ENCODE results near the gene CCDC57.

CCDC57 gene

GRCh38 chr17:82114447-82114846 is 98.2 kb downstream of the CCDC57 start:
- Histone ChIP-seq H3K9me3 (ENCODE audit: control insufficient read depth in 5 of 5, low read length in 5 of 5) (no peaks in the 10 kb centered on the region), H3K36me3 (ENCODE audit: control insufficient read depth in 5 of 5, insufficient read depth in 5 of 5, low read length in 5 of 5) (peaks cover 0 to 12% (median 0%) of the 10 kb centered on the region in 5 donors), H3K9ac (ENCODE audit: low read length in 5 of 5) (no peak overlapping the region), H3K27me3 (ENCODE audit: control insufficient read depth in 5 of 5, insufficient read depth in 4 of 5, low read length in 5 of 5) (no peaks in the 10 kb centered on the region), H3K27ac (ENCODE audit: low read depth, low read length) (no peak overlapping the region), H3K4me1 (ENCODE audit: control insufficient read depth in 5 of 5, insufficient read depth in 5 of 5, low read length in 5 of 5) (peaks cover 0 to 15% (median 0%) of the 10 kb centered on the region in 5 donors), H3K4me3 (ENCODE audit: low read depth in 1 of 5, low read length in 5 of 5) (no peak overlapping the region)

- Histone ChIP-seq H3K9ac (ENCODE audit: low read length in 5 of 5) (no peak overlapping the region), H3K4me1 (ENCODE audit: control insufficient read depth in 5 of 5, insufficient read depth in 5 of 5, low read length in 5 of 5) (peaks cover 0 to 15% (median 0%) of the 10 kb centered on the region in 5 donors), H3K27ac (ENCODE audit: low read depth, low read length) (no peak overlapping the region), H3K9me3 (ENCODE audit: control insufficient read depth in 5 of 5, low read length in 5 of 5) (no peaks in the 10 kb centered on the region), H3K36me3 (ENCODE audit: control insufficient read depth in 5 of 5, insufficient read depth in 5 of 5, low read length in 5 of 5) (peaks cover 0 to 12% (median 0%) of the 10 kb centered on the region in 5 donors), H3K27me3 (ENCODE audit: control insufficient read depth in 5 of 5, insufficient read depth in 4 of 5, low read length in 5 of 5) (no peaks in the 10 kb centered on the region), H3K4me3 (ENCODE audit: low read depth in 1 of 5, low read length in 5 of 5) (no peak overlapping the region)
Measured at GRCh38 chr17:82113941-82114340, 98.7 kb downstream of the CCDC57 start.

GRCh38 chr17:82113422-82113821 is 99.2 kb downstream of the CCDC57 start:
- H3K9ac ChIP-seq (ENCODE audit: low read length in 5 of 5) = no peak overlapping the region

GRCh38 chr17:82112914-82113311 is 99.7 kb downstream of the CCDC57 start:
- H3K9me3 ChIP-seq (ENCODE audit: control insufficient read depth in 5 of 5, low read length in 5 of 5) = no peaks in the 10 kb centered on the region
- H3K4me3 ChIP-seq (ENCODE audit: low read depth in 1 of 5, low read length in 5 of 5) = no peak overlapping the region
- peak overlapping the region in 1 of 5 donors; percentile 0 for H3K9ac ChIP-seq (ENCODE audit: low read length in 5 of 5)
- peaks cover 0 to 20% (median 3%) of the 10 kb centered on the region in 5 donors for H3K4me1 ChIP-seq (ENCODE audit: control insufficient read depth in 5 of 5, insufficient read depth in 5 of 5, low read length in 5 of 5)
- H3K27ac ChIP-seq (ENCODE audit: low read depth, low read length) = peak overlapping the region; percentile 41
- H3K27me3 ChIP-seq (ENCODE audit: control insufficient read depth in 5 of 5, insufficient read depth in 4 of 5, low read length in 5 of 5) = no peaks in the 10 kb centered on the region
- peaks cover 0 to 12% (median 0%) of the 10 kb centered on the region in 5 donors for H3K36me3 ChIP-seq (ENCODE audit: control insufficient read depth in 5 of 5, insufficient read depth in 5 of 5, low read length in 5 of 5)

More at GRCh38 chr17:82113422-82113821, 99.2 kb downstream of the CCDC57 start:
- Histone ChIP-seq H3K27me3 (ENCODE audit: control insufficient read depth in 5 of 5, insufficient read depth in 4 of 5, low read length in 5 of 5) (no peaks in the 10 kb centered on the region), H3K4me1 (ENCODE audit: control insufficient read depth in 5 of 5, insufficient read depth in 5 of 5, low read length in 5 of 5) (peaks cover 0 to 15% (median 0%) of the 10 kb centered on the region in 5 donors), H3K27ac (ENCODE audit: low read depth, low read length) (no peak overlapping the region), H3K36me3 (ENCODE audit: control insufficient read depth in 5 of 5, insufficient read depth in 5 of 5, low read length in 5 of 5) (peaks cover 0 to 12% (median 0%) of the 10 kb centered on the region in 5 donors), H3K9me3 (ENCODE audit: control insufficient read depth in 5 of 5, low read length in 5 of 5) (no peaks in the 10 kb centered on the region), H3K4me3 (ENCODE audit: low read depth in 1 of 5, low read length in 5 of 5) (no peak overlapping the region)

- Histone ChIP-seq H3K9ac (ENCODE audit: low read length in 5 of 5) (peak overlapping the region in 1 of 5 donors; percentile 0), H3K27me3 (ENCODE audit: control insufficient read depth in 5 of 5, insufficient read depth in 4 of 5, low read length in 5 of 5) (no peaks in the 10 kb centered on the region), H3K36me3 (ENCODE audit: control insufficient read depth in 5 of 5, insufficient read depth in 5 of 5, low read length in 5 of 5) (peaks cover 0 to 12% (median 0%) of the 10 kb centered on the region in 5 donors), H3K9me3 (ENCODE audit: control insufficient read depth in 5 of 5, low read length in 5 of 5) (no peaks in the 10 kb centered on the region), H3K27ac (ENCODE audit: low read depth, low read length) (peak overlapping the region; percentile 41), H3K4me3 (ENCODE audit: low read depth in 1 of 5, low read length in 5 of 5) (no peak overlapping the region), H3K4me1 (ENCODE audit: control insufficient read depth in 5 of 5, insufficient read depth in 5 of 5, low read length in 5 of 5) (peaks cover 0 to 26% (median 9%) of the 10 kb centered on the region in 5 donors)
Measured at GRCh38 chr17:82112181-82112913, 100.3 kb downstream of the CCDC57 start.

GRCh38 chr17:82110298-82110697 is 102.3 kb downstream of the CCDC57 start:
- H3K9ac ChIP-seq (ENCODE audit: low read length in 5 of 5) = no peak overlapping the region
- no peak overlapping the region for H3K27ac ChIP-seq (ENCODE audit: low read depth, low read length)

GRCh38 chr17:82108961-82109475 is 103.6 kb downstream of the CCDC57 start:
- H3K27ac ChIP-seq (ENCODE audit: low read depth, low read length) = no peak overlapping the region
- H3K27me3 ChIP-seq (ENCODE audit: control insufficient read depth in 5 of 5, insufficient read depth in 4 of 5, low read length in 5 of 5) = no peaks in the 10 kb centered on the region
- peaks cover 0 to 12% (median 0%) of the 10 kb centered on the region in 5 donors for H3K36me3 ChIP-seq (ENCODE audit: control insufficient read depth in 5 of 5, insufficient read depth in 5 of 5, low read length in 5 of 5)
- H3K4me3 ChIP-seq (ENCODE audit: low read depth in 1 of 5, low read length in 5 of 5) = no peak overlapping the region
- no peak overlapping the region for H3K9ac ChIP-seq (ENCODE audit: low read length in 5 of 5)
- no peaks in the 10 kb centered on the region for H3K9me3 ChIP-seq (ENCODE audit: control insufficient read depth in 5 of 5, low read length in 5 of 5)
- H3K4me1 ChIP-seq (ENCODE audit: control insufficient read depth in 5 of 5, insufficient read depth in 5 of 5, low read length in 5 of 5) = peaks cover 14 to 58% (median 39%) of the 10 kb centered on the region in 5 donors

More at GRCh38 chr17:82110298-82110697, 102.3 kb downstream of the CCDC57 start:
- H3K9me3 ChIP-seq (ENCODE audit: control insufficient read depth in 5 of 5, low read length in 5 of 5) = no peaks in the 10 kb centered on the region
- peaks cover 0 to 12% (median 0%) of the 10 kb centered on the region in 5 donors for H3K36me3 ChIP-seq (ENCODE audit: control insufficient read depth in 5 of 5, insufficient read depth in 5 of 5, low read length in 5 of 5)
- H3K4me3 ChIP-seq (ENCODE audit: low read depth in 1 of 5, low read length in 5 of 5) = no peak overlapping the region
- peaks cover 11 to 46% (median 29%) of the 10 kb centered on the region in 5 donors for H3K4me1 ChIP-seq (ENCODE audit: control insufficient read depth in 5 of 5, insufficient read depth in 5 of 5, low read length in 5 of 5)
- no peaks in the 10 kb centered on the region for H3K27me3 ChIP-seq (ENCODE audit: control insufficient read depth in 5 of 5, insufficient read depth in 4 of 5, low read length in 5 of 5)

- H3K9ac ChIP-seq (ENCODE audit: low read length in 5 of 5) = no peak overlapping the region
- H3K27me3 ChIP-seq (ENCODE audit: control insufficient read depth in 5 of 5, insufficient read depth in 4 of 5, low read length in 5 of 5) = no peaks in the 10 kb centered on the region
- no peak overlapping the region for H3K27ac ChIP-seq (ENCODE audit: low read depth, low read length)
- no peak overlapping the region for H3K4me3 ChIP-seq (ENCODE audit: low read depth in 1 of 5, low read length in 5 of 5)
- no peaks in the 10 kb centered on the region for H3K9me3 ChIP-seq (ENCODE audit: control insufficient read depth in 5 of 5, low read length in 5 of 5)
- peaks cover 14 to 63% (median 44%) of the 10 kb centered on the region in 5 donors for H3K4me1 ChIP-seq (ENCODE audit: control insufficient read depth in 5 of 5, insufficient read depth in 5 of 5, low read length in 5 of 5)
- H3K36me3 ChIP-seq (ENCODE audit: control insufficient read depth in 5 of 5, insufficient read depth in 5 of 5, low read length in 5 of 5) = peaks cover 0 to 11% (median 0%) of the 10 kb centered on the region in 5 donors
Measured at GRCh38 chr17:82108496-82108945, 104.1 kb downstream of the CCDC57 start.

GRCh38 chr17:82108038-82108437 is 104.6 kb downstream of the CCDC57 start:
- no peaks in the 10 kb centered on the region for H3K27me3 ChIP-seq (ENCODE audit: control insufficient read depth in 5 of 5, insufficient read depth in 4 of 5, low read length in 5 of 5)
- H3K9ac ChIP-seq (ENCODE audit: low read length in 5 of 5) = no peak overlapping the region
- no peak overlapping the region for H3K27ac ChIP-seq (ENCODE audit: low read depth, low read length)
- peaks cover 14 to 62% (median 48%) of the 10 kb centered on the region in 5 donors for H3K4me1 ChIP-seq (ENCODE audit: control insufficient read depth in 5 of 5, insufficient read depth in 5 of 5, low read length in 5 of 5)
- H3K4me3 ChIP-seq (ENCODE audit: low read depth in 1 of 5, low read length in 5 of 5) = no peak overlapping the region
- no peaks in the 10 kb centered on the region for H3K9me3 ChIP-seq (ENCODE audit: control insufficient read depth in 5 of 5, low read length in 5 of 5)
- peaks cover 0 to 7% (median 0%) of the 10 kb centered on the region in 5 donors for H3K36me3 ChIP-seq (ENCODE audit: control insufficient read depth in 5 of 5, insufficient read depth in 5 of 5, low read length in 5 of 5)

GRCh38 chr17:82107341-82107860 is 105.2 kb downstream of the CCDC57 start:
- no peaks in the 10 kb centered on the region for H3K27me3 ChIP-seq (ENCODE audit: control insufficient read depth in 5 of 5, insufficient read depth in 4 of 5, low read length in 5 of 5)
- H3K27ac ChIP-seq (ENCODE audit: low read depth, low read length) = no peak overlapping the region
- peaks cover 0 to 3% (median 0%) of the 10 kb centered on the region in 5 donors for H3K36me3 ChIP-seq (ENCODE audit: control insufficient read depth in 5 of 5, insufficient read depth in 5 of 5, low read length in 5 of 5)
- H3K9ac ChIP-seq (ENCODE audit: low read length in 5 of 5) = peak overlapping the region in 1 of 5 donors; percentile 66
- H3K4me3 ChIP-seq (ENCODE audit: low read depth in 1 of 5, low read length in 5 of 5) = no peak overlapping the region
- H3K4me1 ChIP-seq (ENCODE audit: control insufficient read depth in 5 of 5, insufficient read depth in 5 of 5, low read length in 5 of 5) = peaks cover 14 to 62% (median 52%) of the 10 kb centered on the region in 5 donors
- no peaks in the 10 kb centered on the region for H3K9me3 ChIP-seq (ENCODE audit: control insufficient read depth in 5 of 5, low read length in 5 of 5)

Measured in subcutaneous abdominal adipose tissue (tissue), 5 donors.